Medulla oblongata (tissue), 1 donor: ENCODE data around the gene CITED4.

Source experiments
- DNase-seq: peaks from one replicate; pipeline ENCODE4 v3.0.0-alpha.2; 2015; ENCODE audit errors: extremely low spot score

The CITED4 gene

GRCh38 chr1:40853113-40853884 lies 8.9 kb downstream of the CITED4 start:
- DNase-seq, result no peak

GRCh38 chr1:40851643-40852042 lies 10.5 kb downstream of the CITED4 start:
- DNase-seq, result no peak

DNA sequence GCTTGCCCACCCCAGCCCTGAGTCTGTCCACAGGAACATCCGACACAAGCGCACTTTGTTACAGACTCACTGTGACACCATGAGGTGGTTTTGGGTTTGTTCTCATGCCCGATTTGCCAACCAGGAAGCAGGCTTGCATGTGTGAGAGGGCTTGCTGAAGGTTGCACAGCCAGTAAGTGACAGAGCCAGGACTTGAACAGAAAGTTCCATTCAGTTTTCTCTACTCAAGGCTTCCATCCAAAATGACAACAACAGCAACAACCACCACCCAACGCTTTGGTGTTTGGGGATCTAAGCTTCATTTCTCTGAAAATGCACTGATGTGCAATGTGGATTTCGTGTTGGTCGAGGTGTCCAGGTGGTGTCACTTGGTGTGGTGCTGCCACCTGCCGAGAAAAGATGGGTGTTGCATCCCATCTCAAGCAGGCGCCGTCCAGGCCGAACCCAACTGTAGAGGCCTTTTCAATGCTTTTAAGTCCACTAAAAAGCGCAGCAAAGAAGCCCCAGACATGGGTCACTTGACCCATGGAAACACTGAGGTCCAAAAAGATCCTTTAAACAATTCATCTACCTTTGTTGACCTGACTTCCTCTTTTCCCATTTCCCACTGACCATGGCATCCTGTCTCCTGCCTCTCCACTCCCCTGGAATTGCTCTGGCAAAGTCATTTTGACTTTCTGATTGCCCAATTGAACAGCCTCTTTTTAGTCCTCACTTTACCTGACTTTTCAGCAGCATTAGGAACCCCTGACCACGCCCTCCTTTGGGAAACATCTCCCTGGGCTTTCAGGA lies 12.2 kb downstream of the CITED4 start:
- peak; percentile 88 for DNase-seq

- DNase-seq, result peak; percentile 84
Measured at GRCh38 chr1:40848530-40849189, 13.5 kb downstream of the CITED4 start.

GRCh38 chr1:40847023-40847745 lies 15.0 kb downstream of the CITED4 start:
- DNase-seq, result no peak

- no peak for DNase-seq
Measured at GRCh38 chr1:40845895-40846294, 16.3 kb downstream of the CITED4 start.

- DNase-seq, result no peak
Measured at GRCh38 chr1:40844887-40845878, 17.0 kb downstream of the CITED4 start.

- DNase-seq, result no peak
Measured at GRCh38 chr1:40844079-40844478, 18.1 kb downstream of the CITED4 start.

GRCh38 chr1:40842691-40843090 lies 19.5 kb downstream of the CITED4 start:
- no peak for DNase-seq

GRCh38 chr1:40842207-40842606 lies 20.0 kb downstream of the CITED4 start:
- DNase-seq, result no peak

DNA sequence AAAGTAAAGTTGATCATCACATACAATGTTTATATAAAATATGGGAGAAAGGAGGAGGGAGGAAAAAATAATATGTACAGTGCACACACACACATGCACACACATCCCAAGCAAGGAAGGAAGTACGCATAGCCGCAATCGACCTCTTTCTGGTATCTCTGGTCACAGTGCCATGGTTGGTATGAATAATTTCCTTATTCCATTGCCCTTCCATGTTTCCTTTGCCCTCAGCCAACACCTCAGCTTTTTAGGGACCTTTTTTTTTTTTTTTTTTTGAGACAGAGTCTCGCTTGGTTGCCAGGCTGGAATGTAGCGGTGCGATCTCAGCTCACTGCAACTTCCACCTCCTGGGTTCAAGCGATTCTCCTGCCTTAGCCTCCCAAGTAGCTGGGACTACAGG lies 20.6 kb downstream of the CITED4 start:
- no peak for DNase-seq

- no peak for DNase-seq
Measured at GRCh38 chr1:40840526-40841323, 21.4 kb downstream of the CITED4 start.

GRCh38 chr1:40839943-40840335 lies 22.2 kb downstream of the CITED4 start:
- DNase-seq, result no peak

GRCh38 chr1:40838980-40839942 lies 22.9 kb downstream of the CITED4 start:
- no peak for DNase-seq

DNA sequence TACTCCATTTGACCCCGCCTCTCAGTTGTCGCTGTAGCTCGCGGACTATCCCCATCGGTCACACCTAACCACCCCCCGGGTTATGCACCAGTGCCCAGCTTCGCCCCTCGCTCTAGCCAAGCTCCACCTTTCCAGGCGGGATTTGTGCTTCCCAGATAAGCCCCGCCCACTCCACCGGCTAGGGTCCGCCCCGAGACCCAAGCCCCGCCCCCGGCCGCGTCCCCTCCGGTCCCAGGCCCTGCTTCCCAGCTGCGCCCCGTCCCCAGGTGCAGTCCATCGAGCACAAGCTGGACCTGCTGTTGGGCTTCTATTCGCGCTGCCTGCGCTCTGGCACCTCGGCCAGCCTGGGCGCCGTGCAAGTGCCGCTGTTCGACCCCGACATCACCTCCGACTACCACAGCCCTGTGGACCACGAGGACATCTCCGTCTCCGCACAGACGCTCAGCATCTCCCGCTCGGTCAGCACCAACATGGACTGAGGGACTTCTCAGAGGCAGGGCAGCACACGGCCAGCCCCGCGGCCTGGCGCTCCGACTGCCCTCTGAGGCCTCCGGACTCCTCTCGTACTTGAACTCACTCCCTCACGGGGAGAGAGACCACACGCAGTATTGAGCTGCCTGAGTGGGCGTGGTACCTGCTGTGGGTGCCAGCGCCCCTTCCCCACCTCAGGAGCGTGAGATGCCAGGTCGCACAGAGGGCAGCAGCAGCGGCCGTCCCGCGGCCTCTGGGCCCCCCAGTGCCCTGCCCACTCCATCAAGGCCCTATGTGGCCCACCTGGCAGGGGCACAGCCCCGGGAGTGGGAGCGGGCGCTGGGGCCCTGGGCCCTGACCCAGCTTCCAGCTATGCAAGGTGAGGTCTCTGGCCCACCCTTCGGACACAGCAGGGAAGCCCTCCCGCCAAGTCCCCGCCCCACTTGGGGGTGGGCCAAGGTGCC lies 23.9 kb downstream of the CITED4 start:
- DNase-seq, result no peak

GRCh38 chr1:40837601-40838000 lies 24.6 kb downstream of the CITED4 start:
- no peak for DNase-seq

DNA sequence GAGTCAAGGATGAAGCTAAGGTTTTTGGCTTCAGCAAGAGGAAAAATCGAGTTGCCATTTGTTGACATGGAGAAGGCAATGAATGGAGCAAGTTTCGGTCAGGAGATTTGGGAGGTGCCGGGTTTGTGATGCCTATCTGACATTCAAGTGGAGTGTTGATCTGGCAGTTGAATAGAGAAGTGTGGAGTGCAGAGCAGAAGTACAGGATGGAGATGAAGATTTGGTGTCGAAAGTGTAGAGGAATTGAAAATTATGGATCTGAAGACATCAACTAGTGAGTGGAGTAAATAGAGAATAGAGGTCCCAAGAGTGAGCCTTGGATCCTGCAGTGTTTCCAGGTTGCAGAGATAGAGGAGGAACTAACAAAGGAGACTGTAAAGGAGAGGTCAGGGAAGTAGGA lies 25.9 kb downstream of the CITED4 start:
- no peak for DNase-seq
